ENCODE measurements around the gene PRPF40B. TPM values are rescaled to one million over a fixed set of nuclear protein-coding genes. Genes with fewer than 3 reads are reported as not detected.

The PRPF40B gene
- total and polyA plus RNA-seq, 8 donors = 16.0 to 27.5 (median 23.5) TPM

GRCh38 chr12:49621651-49622500 is 1.5 kb upstream of the PRPF40B start:
- ATAC-seq = peak; percentile 5
- intact Hi-C loops (cut with DNase I) = no loop called here
- H3K27ac ChIP-seq = peak overlapping the region in 1 of 2 donors; percentile 77

GRCh38 chr12:49622501-49623141 is 740 bp upstream of the PRPF40B start:
- Histone ChIP-seq H3K4me1 (peaks cover 11 to 28% of the 10 kb centered on the region in 2 donors), H3K4me3 (peak overlapping the region; percentile 46 to 56), H3K27ac (peak overlapping the region; percentile 67 to 77), H3K27me3 (peaks cover 0 to 28% of the 10 kb centered on the region in 2 donors), H3K9me3 (no peaks in the 10 kb centered on the region), H3K36me3 (no peaks in the 10 kb centered on the region)
- ATAC-seq = peak; percentile 53
- no peak for TF ChIP-seq CTCF (IDR thresholded peaks at IDR 0.05)
- no peak for DNase-seq
- intact Hi-C loops (cut with DNase I) = no loop called here

More at GRCh38 chr12:49621651-49622500, 1.5 kb upstream of the PRPF40B start:
- H3K9me3 ChIP-seq = no peaks in the 10 kb centered on the region
- peaks cover 11 to 28% of the 10 kb centered on the region in 2 donors for H3K4me1 ChIP-seq
- DNase-seq = no peak
- peak overlapping the region; percentile 46 to 56 for H3K4me3 ChIP-seq
- TF ChIP-seq CTCF (IDR thresholded peaks at IDR 0.05) = no peak
- peaks cover 0 to 33% of the 10 kb centered on the region in 2 donors for H3K27me3 ChIP-seq
- no peaks in the 10 kb centered on the region for H3K36me3 ChIP-seq

GRCh38 chr12:49624921-49625577 is 1.7 kb downstream of the PRPF40B start:
- Histone ChIP-seq H3K9me3 (no peaks in the 10 kb centered on the region), H3K4me1 (peaks cover 11 to 28% of the 10 kb centered on the region in 2 donors), H3K27ac (no peak overlapping the region), H3K36me3 (no peaks in the 10 kb centered on the region), H3K4me3 (no peak overlapping the region), H3K27me3 (peaks cover 0 to 20% of the 10 kb centered on the region in 2 donors)
- intact Hi-C loops (cut with DNase I) = no loop called here
- DNase-seq (no peak), ATAC-seq (no peak)
- no peak for TF ChIP-seq CTCF (IDR thresholded peaks at IDR 0.05)

GRCh38 chr12:49626169-49626835 is 2.9 kb downstream of the PRPF40B start:
- no peak for DNase-seq
- TF ChIP-seq CTCF (IDR thresholded peaks at IDR 0.05) = no peak
- Histone ChIP-seq H3K4me3 (no peak overlapping the region), H3K27me3 (peaks cover 0 to 15% of the 10 kb centered on the region in 2 donors), H3K27ac (no peak overlapping the region), H3K4me1 (peaks cover 11 to 28% of the 10 kb centered on the region in 2 donors), H3K36me3 (no peaks in the 10 kb centered on the region), H3K9me3 (no peaks in the 10 kb centered on the region)
- ATAC-seq = no peak
- intact Hi-C loops (cut with DNase I) = no loop called here
